Loucy (cell line): ENCODE data around the gene TRPM2.

Source experiments
- H2AFZ ChIP-seq: fragments of 200-600 bp; sonication (generic); 2 replicates; pipeline ENCODE4 v1.6.0; 2016; ENCODE audit warnings: antibody characterized with exemption, mild to moderate bottlenecking, low read length, moderate library complexity
- H3F3A ChIP-seq: fragments of 200-600 bp; 2 replicates; pipeline ENCODE4 v1.6.0; 2016; ENCODE audit warnings: antibody characterized with exemption, low read depth, mild to moderate bottlenecking
- H3K27me3 ChIP-seq: fragments of 200-600 bp; sonication (generic); 2 replicates; pipeline ENCODE4 v1.6.1; 2014; ENCODE audit warnings: low read length, mild to moderate bottlenecking; ENCODE audit not compliant: insufficient read depth, poor library complexity, severe bottlenecking
- H3K36me3 ChIP-seq: fragments of 200-600 bp; sonication (generic); 2 replicates; pipeline ENCODE4 v1.6.1; 2016; ENCODE audit warnings: low read length; ENCODE audit not compliant: insufficient read depth
- H3K4me1 ChIP-seq: fragments of 200-600 bp; sonication (generic); 2 replicates; pipeline ENCODE4 v1.5.1; 2014; ENCODE audit warnings: low read length, mild to moderate bottlenecking; ENCODE audit not compliant: insufficient read depth, poor library complexity, severe bottlenecking
- H3K4me2 ChIP-seq: fragments of 200-600 bp; sonication (generic); 2 replicates; pipeline ENCODE4 v1.6.0; 2014; ENCODE audit warnings: antibody characterized with exemption, low read length, low read depth, mild to moderate bottlenecking; ENCODE audit not compliant: poor library complexity, severe bottlenecking
- H3K4me3 ChIP-seq: fragments of 200-600 bp; sonication (generic); 2 replicates; pipeline ENCODE4 v1.5.1; 2014; ENCODE audit warnings: low read length, mild to moderate bottlenecking, mixed read lengths; ENCODE audit not compliant: poor library complexity, severe bottlenecking
- H3K79me2 ChIP-seq: fragments of 200-600 bp; sonication (generic); 2 replicates; pipeline ENCODE4 v1.6.1; 2014; ENCODE audit warnings: low read length; ENCODE audit not compliant: insufficient read depth
- H3K9ac ChIP-seq: fragments of 200-600 bp; sonication (generic); 2 replicates; pipeline ENCODE4 v1.6.0; 2014; ENCODE audit warnings: mild to moderate bottlenecking, low read depth, low read length, moderate library complexity; ENCODE audit not compliant: poor library complexity, severe bottlenecking
- H3K9me2 ChIP-seq: fragments of 200-600 bp; sonication (generic); replicated peaks from 2 replicates; pipeline ENCODE4 v1.6.1; 2016; ENCODE audit warnings: low read depth, low read length, mixed read lengths
- H3K9me3 ChIP-seq: fragments of 200-600 bp; sonication (generic); 2 replicates; pipeline ENCODE4 v1.6.1; 2014; ENCODE audit warnings: mild to moderate bottlenecking, antibody characterized with exemption, low read length, low read depth; ENCODE audit not compliant: insufficient read depth
- H4K20me1 ChIP-seq: fragments of 200-600 bp; sonication (generic); 2 replicates; pipeline ENCODE4 v1.6.0; 2014; ENCODE audit warnings: antibody characterized with exemption, low read length, mild to moderate bottlenecking; ENCODE audit not compliant: insufficient read depth, poor library complexity, severe bottlenecking
- EZH2phosphoT487 ChIP-seq: fragments of 200-600 bp; IDR thresholded peaks from 2 replicates; pipeline ENCODE4 v1.6.1; 2018; ENCODE audit warnings: antibody characterized with exemption, mild to moderate bottlenecking, moderate library complexity, borderline replicate concordance
- TF ChIP-seq, protein P1 (sequence below): fragments of 200-600 bp; sonication (generic); conservative IDR thresholded peaks from 2 replicates; pipeline ENCODE4 v1.5.1; 2014; ENCODE audit warnings: mild to moderate bottlenecking, antibody characterized with exemption, low read length

The TRPM2 gene

DNA sequence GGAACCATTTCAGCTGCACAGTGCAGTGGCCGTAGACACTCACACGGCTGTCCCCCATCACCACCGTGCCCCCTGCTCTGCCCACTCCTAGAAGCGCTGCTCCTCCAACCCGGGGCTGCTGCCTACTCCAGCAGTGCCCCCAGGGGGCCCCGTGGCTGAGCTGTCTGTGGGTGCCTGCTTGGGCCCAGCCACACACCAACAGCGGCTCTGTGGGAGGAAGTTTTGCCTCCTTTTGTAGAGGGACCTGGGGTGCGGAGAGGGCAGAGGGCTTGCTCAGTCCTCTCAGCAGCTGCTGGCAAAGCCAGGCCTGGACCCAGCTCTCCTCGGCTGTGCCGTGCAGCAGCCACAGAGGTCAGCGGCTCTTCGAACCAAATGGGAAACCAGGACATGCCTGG, 90.5 kb downstream of the TRPM2 start:
- Histone ChIP-seq H3K9me2 (no peaks in the 10 kb centered on the region), H3K36me3 (no peaks in the 10 kb centered on the region), H2AFZ (no peak overlapping the region), H3K4me1 (no peaks in the 10 kb centered on the region), H3K9me3 (no peaks in the 10 kb centered on the region; the same call in 1 of the 2 replicates), H3K79me2 (no peaks in the 10 kb centered on the region), H3K4me3 (no peak overlapping the region), H3K4me2 (no peak overlapping the region), H3K9ac (no peak overlapping the region), H3K27me3 (no peaks in the 10 kb centered on the region), H3F3A (no peaks in the 10 kb centered on the region), H4K20me1 (no peaks in the 10 kb centered on the region)
- TF ChIP-seq, protein P1, sequence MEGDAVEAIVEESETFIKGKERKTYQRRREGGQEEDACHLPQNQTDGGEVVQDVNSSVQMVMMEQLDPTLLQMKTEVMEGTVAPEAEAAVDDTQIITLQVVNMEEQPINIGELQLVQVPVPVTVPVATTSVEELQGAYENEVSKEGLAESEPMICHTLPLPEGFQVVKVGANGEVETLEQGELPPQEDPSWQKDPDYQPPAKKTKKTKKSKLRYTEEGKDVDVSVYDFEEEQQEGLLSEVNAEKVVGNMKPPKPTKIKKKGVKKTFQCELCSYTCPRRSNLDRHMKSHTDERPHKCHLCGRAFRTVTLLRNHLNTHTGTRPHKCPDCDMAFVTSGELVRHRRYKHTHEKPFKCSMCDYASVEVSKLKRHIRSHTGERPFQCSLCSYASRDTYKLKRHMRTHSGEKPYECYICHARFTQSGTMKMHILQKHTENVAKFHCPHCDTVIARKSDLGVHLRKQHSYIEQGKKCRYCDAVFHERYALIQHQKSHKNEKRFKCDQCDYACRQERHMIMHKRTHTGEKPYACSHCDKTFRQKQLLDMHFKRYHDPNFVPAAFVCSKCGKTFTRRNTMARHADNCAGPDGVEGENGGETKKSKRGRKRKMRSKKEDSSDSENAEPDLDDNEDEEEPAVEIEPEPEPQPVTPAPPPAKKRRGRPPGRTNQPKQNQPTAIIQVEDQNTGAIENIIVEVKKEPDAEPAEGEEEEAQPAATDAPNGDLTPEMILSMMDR, result no peak
- TF ChIP-seq EZH2phosphoT487, result no peak

DNA sequence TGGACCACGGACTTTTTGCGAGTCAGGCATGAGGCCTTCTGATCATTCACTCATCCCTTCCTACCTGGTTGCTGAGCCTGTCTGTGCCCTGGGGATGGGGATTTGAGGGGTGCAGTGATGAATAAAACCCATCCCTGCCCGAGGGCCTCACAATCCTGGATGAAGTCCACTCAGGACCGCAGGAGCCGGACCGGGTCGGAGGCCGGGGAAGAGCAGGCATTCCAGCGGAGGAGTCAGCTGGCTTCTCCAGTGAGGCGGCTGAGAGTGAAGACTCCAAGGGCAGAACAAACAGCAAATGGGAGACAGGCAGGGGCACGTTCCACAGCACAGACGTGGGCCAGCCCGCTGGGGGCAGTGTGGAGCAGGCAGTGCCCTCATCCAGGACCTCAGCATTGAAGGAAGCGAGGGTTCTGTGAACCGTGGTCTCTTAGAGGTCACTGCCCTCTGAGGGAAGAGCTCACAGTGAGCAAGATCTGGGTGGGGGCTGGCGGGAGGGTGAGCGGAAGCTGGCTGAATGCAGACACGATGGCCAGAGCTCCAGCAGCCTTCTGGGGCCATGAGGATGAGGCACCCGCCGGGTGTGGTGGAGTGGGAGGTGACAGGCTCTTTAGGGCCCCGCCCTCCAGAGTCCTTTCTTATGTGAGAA, 91.0 kb downstream of the TRPM2 start:
- no peaks in the 10 kb centered on the region for H3K9me2 ChIP-seq
- TF ChIP-seq, protein P1, result no peak
- no peak for TF ChIP-seq EZH2phosphoT487
- no peak overlapping the region for H2AFZ ChIP-seq
- H4K20me1 ChIP-seq, result no peaks in the 10 kb centered on the region
- H3K36me3 ChIP-seq, result no peaks in the 10 kb centered on the region
- H3K79me2 ChIP-seq, result no peaks in the 10 kb centered on the region
- H3K4me2 ChIP-seq, result no peak overlapping the region
- no peaks in the 10 kb centered on the region; the same call in 1 of the 2 replicates for H3K9me3 ChIP-seq
- H3K4me3 ChIP-seq, result no peak overlapping the region
- no peaks in the 10 kb centered on the region for H3K27me3 ChIP-seq
- no peaks in the 10 kb centered on the region for H3K4me1 ChIP-seq
- no peak overlapping the region for H3K9ac ChIP-seq
- H3F3A ChIP-seq, result no peaks in the 10 kb centered on the region

DNA sequence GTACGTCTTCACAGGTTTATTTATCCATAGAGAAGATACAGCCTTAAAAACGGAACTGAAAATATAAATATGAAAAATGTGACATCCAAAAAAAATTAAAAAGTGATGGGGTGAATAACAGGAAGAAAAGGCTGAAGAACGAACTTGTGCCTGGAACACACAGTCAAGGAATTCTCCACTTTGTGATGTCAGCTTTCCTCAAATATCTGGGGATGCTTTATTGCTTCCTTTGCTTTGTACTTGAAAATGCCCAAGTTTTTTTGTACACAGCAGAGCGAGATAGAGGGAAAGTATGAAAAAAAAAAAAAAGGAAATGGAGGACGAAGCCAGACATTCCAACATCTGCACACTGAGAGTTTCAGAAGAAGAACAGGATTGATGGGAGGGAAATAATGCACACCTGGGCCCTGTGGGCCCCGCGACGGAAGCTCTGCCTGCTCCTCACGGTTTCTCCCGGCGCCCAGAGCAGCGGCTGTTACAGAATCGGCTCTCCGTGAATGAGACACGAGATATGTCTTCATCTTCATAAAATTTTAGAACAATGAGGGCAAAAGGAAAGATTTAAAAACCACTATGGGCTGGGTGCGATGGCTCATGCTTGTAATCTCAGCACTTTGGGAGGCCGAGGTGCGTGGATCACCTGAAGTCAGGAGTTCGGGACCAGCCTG, 91.9 kb downstream of the TRPM2 start:
- Histone ChIP-seq H2AFZ (no peak overlapping the region), H3K27me3 (no peaks in the 10 kb centered on the region), H3K4me1 (no peaks in the 10 kb centered on the region), H3K4me2 (no peak overlapping the region), H4K20me1 (no peaks in the 10 kb centered on the region), H3K36me3 (no peaks in the 10 kb centered on the region), H3K9ac (no peak overlapping the region), H3F3A (no peaks in the 10 kb centered on the region), H3K4me3 (no peak overlapping the region), H3K9me3 (no peaks in the 10 kb centered on the region), H3K9me2 (no peaks in the 10 kb centered on the region), H3K79me2 (no peaks in the 10 kb centered on the region)
- TF ChIP-seq EZH2phosphoT487, result no peak
- TF ChIP-seq, protein P1, result no peak
